Adrenal gland (tissue), 12 donors: Measurements from ENCODE around the gene TMEM59. TPM values are rescaled to one million over a fixed set of nuclear protein-coding genes. Genes with fewer than 3 reads are reported as not detected.
"Not testable (repeated sequence)": the region's sequence is repeated elsewhere in the genome, so short reads cannot be mapped to it uniquely, and the experiment has no call there.

Source experiments
- DNase-seq, 7 donors: peaks; one replicate each; pipeline ENCODE4 v3.0.0-alpha.2; 2019 to 2020
- H3K27ac ChIP-seq, 5 donors: fragments of 200-600 bp; sonication (generic) in 4 of 5; 1 replicate in 3 of 5; 2 replicates in 2 of 5; pipeline versions ENCODE4 v1.5.1 to v1.8.0; 2016 to 2020; ENCODE audit warnings: mild to moderate bottlenecking in 1 of 5
- H3K27me3 ChIP-seq: fragments of 200-600 bp; 2 replicates; pipeline ENCODE4 v1.8.0; 2021
- H3K36me3 ChIP-seq, 2 donors: fragments of 200-600 bp; replicated peaks in 1 of 2; 1 replicate in 1 of 2; 2 replicates in 1 of 2; pipeline versions ENCODE4 v1.5.1 to v1.8.0; 2018 to 2022
- H3K4me1 ChIP-seq, 2 donors: fragments of 200-600 bp; replicated peaks in 1 of 2; 1 replicate in 1 of 2; 2 replicates in 1 of 2; pipeline versions ENCODE4 v1.5.1 to v1.8.0; 2018 to 2021
- H3K4me3 ChIP-seq, 4 donors: fragments of 200-600 bp; sonication (generic) in 3 of 4; one replicate each; pipeline ENCODE4 v1.5.1; 2016 to 2018
- H3K9me3 ChIP-seq, 3 donors: fragments of 200-600 bp; sonication (generic) in 1 of 3; replicated peaks in 1 of 3; 1 replicate in 2 of 3; 2 replicates in 1 of 3; pipeline versions ENCODE4 v1.5.1 to v1.8.0; 2016 to 2021
- POLR2A ChIP-seq, 2 donors: fragments of 450-650 bp; IDR thresholded peaks; one replicate each; pipeline ENCODE4 v1.6.1; 2017; ENCODE audit warnings: antibody characterized with exemption in 2 of 2, mild to moderate bottlenecking in 2 of 2, moderate library complexity in 1 of 2
- WGBS, 4 donors: extraction: QIAGEN DNeasy Blood & Tissue Kit in 2 of 4; methylation state at CpG; one replicate each; pipeline versions ENCODE4 v1.1.5 to v1.1.7; 2013 to 2017; 5-methylcytosine and 5-hydroxymethylcytosine counted together
- intact Hi-C, 2 donors: fragments of 100-400 bp; cut with DNase I; formaldehyde crosslinking; loops; one replicate each; pipeline versions ENCODE4 v1.14.1 to v1.15.0; 2022 to 2023
- polyA plus RNA-seq, 3 donors: library from polyadenylated mRNA; stranded (reverse); fragments of 200-250 nt in 2 of 3; fragments of 350-450 nt in 1 of 3; fragmentation: Illumina TruSeq in 1 of 3; extraction: RNeasy Lipid Tissue Mini Kit (QIAGEN cat#74804) in 1 of 3; gene quantifications; one replicate each; pipeline ENCODE4 v1.2.3, GENCODE V29; 2013 to 2014
- total RNA-seq, 9 donors: library from RNA; depleted of rRNA in 4 of 9; stranded (reverse); fragments of >200 nt in 4 of 9; fragments of 120-200 nt in 1 of 9; fragmentation: NEBNext Ultra II Directional in 1 of 9; extraction: Animal tissue kit (Norgen Biotek cat#: 25700) in 1 of 9; gene quantifications; one replicate each; pipeline versions ENCODE4 v1.1.0 to v1.2.4, GENCODE V29; 2013 to 2023
- TF ChIP-seq, protein P1 (sequence below), 6 experiments: fragments of 450-650 bp in 4 of 6; fragments of 200-600 bp in 2 of 6; sonication (generic) in 1 of 6; IDR thresholded peaks; 1 replicate in 5 of 6; 2 replicates in 1 of 6; pipeline versions ENCODE4 v1.5.1 to v1.8.0; 2016 to 2021; ENCODE audit warnings: antibody characterized with exemption in 6 of 6, mild to moderate bottlenecking in 2 of 6, moderate library complexity in 1 of 6
- donor health status: healthy with polysubstance abuse.
- donor health status: Bipolar disorder and iron deficiency.
- donor health status: DM: yes; HTN: yes; CAD: no.
- donor health status: DM: no; HTN: no; CAD: no.
- donor health status: DM: no; HTN: no; CAD: no.
- donor health status: DM: yes; HTN: yes; CAD: no.

TMEM59 gene
- total and polyA plus RNA-seq, 12 donors, result 96.8 to 736 (median 473) TPM

DNA sequence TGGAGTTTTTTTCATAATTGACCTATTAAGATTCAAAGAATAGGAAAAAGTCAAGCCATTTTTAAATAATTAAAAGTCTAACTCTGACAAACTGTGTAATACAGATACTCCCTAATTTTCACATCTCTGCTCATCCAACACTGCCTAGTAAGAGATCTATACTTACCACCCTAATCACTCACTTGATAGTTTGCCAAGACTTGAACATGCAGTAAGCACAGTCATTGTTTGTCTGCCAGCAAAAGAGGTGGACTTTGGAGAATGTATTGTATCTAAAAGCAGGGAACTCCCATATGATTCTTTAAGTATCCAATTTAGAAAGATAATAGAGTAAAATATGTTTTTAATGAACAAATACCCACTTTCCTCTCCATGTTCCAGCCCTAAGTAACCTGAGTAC is 15.5 kb downstream of the TMEM59 start:
- Histone ChIP-seq H3K4me1 (no peaks in the 10 kb centered on the region), H3K4me3 (no peak overlapping the region), H3K36me3 (peaks cover 0 to 100% of the 10 kb centered on the region in 2 donors), H3K27me3 (no peaks in the 10 kb centered on the region), H3K9me3 (no peaks in the 10 kb centered on the region), H3K27ac (no peak overlapping the region)
- intact Hi-C loops, result loop anchor here in 1 of 2 donors (10.0 kb wide), 1 partner anchor 163 kb away; no protein-coding TSS in a partner anchor
- TF ChIP-seq POLR2A (IDR thresholded peaks at IDR 0.05), result no peak
- TF ChIP-seq, protein P1, sequence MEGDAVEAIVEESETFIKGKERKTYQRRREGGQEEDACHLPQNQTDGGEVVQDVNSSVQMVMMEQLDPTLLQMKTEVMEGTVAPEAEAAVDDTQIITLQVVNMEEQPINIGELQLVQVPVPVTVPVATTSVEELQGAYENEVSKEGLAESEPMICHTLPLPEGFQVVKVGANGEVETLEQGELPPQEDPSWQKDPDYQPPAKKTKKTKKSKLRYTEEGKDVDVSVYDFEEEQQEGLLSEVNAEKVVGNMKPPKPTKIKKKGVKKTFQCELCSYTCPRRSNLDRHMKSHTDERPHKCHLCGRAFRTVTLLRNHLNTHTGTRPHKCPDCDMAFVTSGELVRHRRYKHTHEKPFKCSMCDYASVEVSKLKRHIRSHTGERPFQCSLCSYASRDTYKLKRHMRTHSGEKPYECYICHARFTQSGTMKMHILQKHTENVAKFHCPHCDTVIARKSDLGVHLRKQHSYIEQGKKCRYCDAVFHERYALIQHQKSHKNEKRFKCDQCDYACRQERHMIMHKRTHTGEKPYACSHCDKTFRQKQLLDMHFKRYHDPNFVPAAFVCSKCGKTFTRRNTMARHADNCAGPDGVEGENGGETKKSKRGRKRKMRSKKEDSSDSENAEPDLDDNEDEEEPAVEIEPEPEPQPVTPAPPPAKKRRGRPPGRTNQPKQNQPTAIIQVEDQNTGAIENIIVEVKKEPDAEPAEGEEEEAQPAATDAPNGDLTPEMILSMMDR (IDR thresholded peaks at IDR 0.05), result no peak
- DNase-seq, result no peak

DNA sequence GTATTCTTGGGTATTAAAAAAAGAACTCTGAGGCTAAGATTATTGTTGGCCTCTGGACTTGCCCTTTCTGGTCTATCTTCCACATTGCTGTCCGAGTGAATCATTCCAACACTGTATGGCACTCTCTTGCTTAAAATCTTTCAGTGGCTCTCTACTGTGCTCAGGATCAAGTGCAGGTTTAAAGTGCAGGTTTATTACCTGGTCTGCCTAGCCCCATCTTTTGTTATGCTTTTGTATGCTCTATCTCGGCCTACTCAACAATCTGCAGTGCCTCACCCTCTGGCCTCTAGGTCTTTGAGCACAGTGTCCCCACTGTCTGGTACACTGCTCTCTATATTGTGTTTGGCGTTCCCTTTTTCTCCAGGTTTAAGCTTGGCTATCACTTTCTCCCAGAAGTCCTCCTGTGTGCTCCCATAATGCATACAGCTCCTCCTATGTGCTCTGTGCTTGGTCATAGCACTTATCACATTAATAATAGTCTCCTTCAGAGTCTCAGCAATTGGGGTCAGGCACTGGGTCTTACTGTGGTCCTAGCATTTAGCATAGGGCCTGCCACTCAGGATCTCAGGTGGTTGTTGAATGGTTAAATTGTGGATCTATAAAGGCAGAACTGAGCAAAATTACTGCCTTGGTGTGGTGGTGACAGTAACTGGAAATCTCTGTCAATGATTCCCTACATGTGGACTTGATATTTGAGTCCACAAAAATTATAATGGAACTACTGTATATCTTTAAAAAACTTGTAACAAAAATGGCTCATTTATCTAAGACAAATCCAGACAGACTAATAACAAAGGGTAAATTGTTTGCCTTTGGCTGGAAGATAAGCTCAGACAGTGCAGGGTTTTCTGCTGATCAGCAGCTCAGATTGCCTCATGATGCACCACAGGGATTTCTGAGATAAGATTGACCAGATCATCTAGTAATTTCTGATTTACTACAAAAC is 24.4 kb downstream of the TMEM59 start:
- no peak overlapping the region for H3K4me3 ChIP-seq
- 88 to 92% (median 91%) methylated on average over 3 of the region's 3 CpGs for WGBS, 4 donors
- DNase-seq, result peak in 1 of 7 donors; percentile 13
- TF ChIP-seq, protein P1 (IDR thresholded peaks at IDR 0.05), result no peak
- H3K27me3 ChIP-seq, result no peaks in the 10 kb centered on the region
- H3K4me1 ChIP-seq, result peaks cover 0 to 4% of the 10 kb centered on the region in 2 donors
- H3K36me3 ChIP-seq, result peaks cover 0 to 36% of the 10 kb centered on the region in 2 donors
- intact Hi-C loops, result no loop called here
- H3K9me3 ChIP-seq, result no peaks in the 10 kb centered on the region
- no peak overlapping the region for H3K27ac ChIP-seq

DNA sequence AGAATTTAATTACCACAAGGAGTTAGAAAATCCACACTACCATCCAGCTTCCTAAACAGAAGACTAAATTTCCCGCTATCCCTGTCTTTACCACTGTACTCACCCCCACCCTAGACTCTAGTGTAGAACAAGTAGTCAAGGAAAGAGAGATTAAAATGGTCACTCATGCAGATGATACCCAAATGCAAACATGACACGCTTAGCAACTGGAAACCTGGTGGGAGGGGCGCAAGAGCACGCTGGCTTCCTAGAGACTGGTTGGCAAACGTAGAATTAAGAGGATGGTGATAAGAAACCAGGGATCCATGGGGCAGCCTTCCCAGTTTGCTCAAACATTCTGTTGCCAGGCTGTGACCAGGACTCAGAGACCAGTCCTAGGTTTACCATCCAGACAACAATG is 25.2 kb downstream of the TMEM59 start:
- WGBS, 4 donors, result 88 to 94% (median 92%) methylated on average over 5 of the region's 5 CpGs
- intact Hi-C loops, result no loop called here
- Histone ChIP-seq H3K27ac (no peak overlapping the region), H3K4me3 (no peak overlapping the region), H3K36me3 (peaks cover 0 to 28% of the 10 kb centered on the region in 2 donors), H3K4me1 (peaks cover 0 to 4% of the 10 kb centered on the region in 2 donors), H3K9me3 (no peaks in the 10 kb centered on the region), H3K27me3 (no peaks in the 10 kb centered on the region)
- no peak for DNase-seq
- TF ChIP-seq POLR2A (IDR thresholded peaks at IDR 0.05), result no peak
- TF ChIP-seq, protein P1 (IDR thresholded peaks at IDR 0.05), result no peak

DNA sequence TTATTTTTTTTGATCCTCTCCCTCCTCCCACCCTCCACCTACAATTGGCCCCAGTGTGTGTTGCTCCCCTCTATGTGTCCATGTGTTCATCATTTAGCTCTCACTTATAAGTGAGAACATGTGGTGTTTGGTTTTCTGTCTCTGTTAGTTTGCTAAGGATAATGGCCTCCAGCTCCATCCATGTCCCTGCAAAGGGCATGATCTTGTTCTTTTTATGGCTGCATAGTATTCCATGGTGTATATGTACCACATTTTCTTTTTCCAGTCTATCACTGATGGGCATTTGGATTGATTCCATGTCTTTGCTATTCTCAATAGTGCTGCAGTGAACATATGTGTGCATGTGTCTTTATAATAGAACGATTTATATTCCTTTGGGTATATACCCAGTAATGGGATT is 28.2 kb downstream of the TMEM59 start:
- H3K27ac ChIP-seq, H3K4me1 ChIP-seq, H3K36me3 ChIP-seq, H3K27me3 ChIP-seq, H3K4me3 ChIP-seq, DNase-seq, H3K9me3 ChIP-seq, intact Hi-C loops: not testable (repeated sequence)
- WGBS, 4 donors, result 81 to 90% (median 86%) methylated on average over 1 of the region's 1 CpG
